ENCODE measurements around the gene MYL11.

Gene MYL11

DNA sequence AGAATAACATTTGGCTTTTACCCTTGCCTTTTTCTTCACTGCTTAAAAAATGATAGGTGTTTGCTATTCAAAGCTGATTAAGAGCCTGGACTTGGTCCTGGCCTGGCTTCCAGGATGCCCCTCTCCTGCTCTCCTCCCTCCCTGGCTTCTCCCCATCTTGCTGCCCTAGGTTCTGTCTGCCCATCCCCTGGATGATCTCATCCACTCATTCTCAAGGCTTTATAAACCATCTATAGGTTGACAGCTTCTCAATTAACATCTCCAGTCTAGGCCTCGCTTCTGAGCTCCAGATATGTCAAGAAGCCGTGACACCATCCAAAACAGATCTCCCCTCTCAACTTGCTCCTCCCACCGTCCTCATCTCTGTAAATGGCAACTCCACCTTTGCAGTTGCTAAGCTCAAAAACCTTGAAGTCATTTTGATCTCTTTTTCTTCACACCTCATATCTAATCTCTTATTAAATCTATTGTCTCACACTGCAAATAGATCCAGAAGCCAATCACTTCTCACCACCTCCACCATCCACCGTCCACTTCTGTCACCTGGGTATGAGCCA lies 41.5 kb downstream of the MYL11 start:
- TF ChIP-seq, protein P1, sequence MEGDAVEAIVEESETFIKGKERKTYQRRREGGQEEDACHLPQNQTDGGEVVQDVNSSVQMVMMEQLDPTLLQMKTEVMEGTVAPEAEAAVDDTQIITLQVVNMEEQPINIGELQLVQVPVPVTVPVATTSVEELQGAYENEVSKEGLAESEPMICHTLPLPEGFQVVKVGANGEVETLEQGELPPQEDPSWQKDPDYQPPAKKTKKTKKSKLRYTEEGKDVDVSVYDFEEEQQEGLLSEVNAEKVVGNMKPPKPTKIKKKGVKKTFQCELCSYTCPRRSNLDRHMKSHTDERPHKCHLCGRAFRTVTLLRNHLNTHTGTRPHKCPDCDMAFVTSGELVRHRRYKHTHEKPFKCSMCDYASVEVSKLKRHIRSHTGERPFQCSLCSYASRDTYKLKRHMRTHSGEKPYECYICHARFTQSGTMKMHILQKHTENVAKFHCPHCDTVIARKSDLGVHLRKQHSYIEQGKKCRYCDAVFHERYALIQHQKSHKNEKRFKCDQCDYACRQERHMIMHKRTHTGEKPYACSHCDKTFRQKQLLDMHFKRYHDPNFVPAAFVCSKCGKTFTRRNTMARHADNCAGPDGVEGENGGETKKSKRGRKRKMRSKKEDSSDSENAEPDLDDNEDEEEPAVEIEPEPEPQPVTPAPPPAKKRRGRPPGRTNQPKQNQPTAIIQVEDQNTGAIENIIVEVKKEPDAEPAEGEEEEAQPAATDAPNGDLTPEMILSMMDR (IDR thresholded peaks at IDR 0.05; ENCODE audit: low read depth, low read length) = no peak
- no peak overlapping the region for H3K4me3 ChIP-seq (ENCODE audit: low read depth, low read length)

DNA sequence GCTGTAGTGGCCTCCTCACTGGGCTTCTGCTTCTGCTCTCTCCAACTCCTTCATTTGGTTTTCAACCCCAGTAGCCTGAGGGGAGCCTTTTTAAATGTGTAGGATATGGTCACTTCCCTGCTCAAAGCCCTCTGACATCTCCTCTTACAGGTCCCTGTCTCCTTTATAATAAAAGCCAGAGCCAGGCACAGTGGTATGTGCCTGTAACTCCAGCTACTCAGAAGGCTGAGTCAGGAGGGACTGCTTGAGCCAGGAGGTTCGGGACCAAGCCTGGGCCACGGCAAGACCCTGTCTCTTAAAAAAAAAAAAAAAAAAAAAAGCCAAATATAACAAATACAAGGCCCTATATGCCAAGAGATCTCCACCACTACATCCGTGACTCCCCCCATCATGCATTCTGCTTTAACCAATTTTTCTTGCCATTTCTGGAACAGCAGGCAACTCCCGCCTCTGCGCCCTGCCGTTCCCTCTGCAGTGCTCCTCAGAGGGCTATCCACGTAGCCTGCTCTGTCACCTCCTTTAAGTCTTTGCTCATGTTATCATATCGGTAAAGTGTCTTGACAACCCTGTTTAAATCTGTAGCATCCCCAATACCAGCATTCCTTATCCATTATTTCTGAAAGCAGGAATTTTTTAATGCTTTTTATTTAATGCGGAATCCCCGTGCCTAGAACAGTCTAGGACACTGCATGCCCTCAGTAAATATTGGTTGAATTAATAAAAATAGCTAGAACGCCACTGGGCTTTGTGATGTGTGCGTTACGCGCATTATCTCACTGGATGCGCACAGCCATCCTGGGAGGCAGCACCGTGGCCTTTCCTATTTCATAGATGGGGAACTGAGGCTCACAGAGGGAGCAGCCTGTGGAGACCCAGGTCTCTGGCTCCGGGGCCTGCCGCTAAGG lies 42.3 kb downstream of the MYL11 start:
- TF ChIP-seq, protein P1 (IDR thresholded peaks at IDR 0.05; ENCODE audit: low read depth, low read length) = no peak
- H3K4me3 ChIP-seq (ENCODE audit: low read depth, low read length) = peak overlapping the region; percentile 58

DNA sequence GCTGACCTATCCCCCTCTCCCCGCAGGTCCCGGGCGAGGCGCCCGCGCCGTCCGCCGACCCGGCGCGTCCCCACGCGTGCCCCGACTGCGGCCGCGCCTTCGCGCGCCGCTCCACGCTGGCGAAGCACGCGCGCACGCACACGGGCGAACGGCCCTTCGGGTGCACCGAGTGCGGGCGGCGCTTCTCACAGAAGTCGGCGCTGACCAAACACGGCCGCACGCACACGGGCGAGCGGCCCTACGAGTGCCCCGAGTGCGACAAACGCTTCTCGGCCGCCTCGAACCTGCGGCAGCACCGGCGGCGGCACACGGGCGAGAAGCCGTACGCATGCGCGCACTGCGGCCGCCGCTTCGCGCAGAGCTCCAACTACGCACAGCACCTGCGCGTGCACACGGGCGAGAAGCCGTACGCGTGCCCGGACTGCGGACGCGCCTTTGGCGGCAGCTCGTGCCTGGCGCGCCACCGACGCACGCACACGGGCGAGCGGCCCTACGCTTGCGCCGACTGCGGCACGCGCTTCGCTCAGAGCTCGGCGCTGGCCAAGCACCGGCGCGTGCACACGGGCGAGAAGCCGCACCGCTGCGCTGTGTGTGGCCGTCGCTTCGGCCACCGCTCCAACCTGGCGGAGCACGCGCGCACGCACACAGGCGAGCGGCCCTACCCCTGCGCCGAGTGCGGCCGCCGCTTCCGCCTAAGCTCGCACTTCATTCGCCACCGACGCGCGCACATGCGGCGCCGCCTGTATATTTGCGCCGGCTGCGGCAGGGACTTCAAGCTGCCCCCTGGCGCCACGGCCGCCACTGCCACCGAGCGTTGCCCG lies 43.1 kb downstream of the MYL11 start:
- TF ChIP-seq, protein P1 (IDR thresholded peaks at IDR 0.05; ENCODE audit: low read depth, low read length) = no peak
- H3K4me3 ChIP-seq (ENCODE audit: low read depth, low read length) = peak overlapping the region; percentile 58

DNA sequence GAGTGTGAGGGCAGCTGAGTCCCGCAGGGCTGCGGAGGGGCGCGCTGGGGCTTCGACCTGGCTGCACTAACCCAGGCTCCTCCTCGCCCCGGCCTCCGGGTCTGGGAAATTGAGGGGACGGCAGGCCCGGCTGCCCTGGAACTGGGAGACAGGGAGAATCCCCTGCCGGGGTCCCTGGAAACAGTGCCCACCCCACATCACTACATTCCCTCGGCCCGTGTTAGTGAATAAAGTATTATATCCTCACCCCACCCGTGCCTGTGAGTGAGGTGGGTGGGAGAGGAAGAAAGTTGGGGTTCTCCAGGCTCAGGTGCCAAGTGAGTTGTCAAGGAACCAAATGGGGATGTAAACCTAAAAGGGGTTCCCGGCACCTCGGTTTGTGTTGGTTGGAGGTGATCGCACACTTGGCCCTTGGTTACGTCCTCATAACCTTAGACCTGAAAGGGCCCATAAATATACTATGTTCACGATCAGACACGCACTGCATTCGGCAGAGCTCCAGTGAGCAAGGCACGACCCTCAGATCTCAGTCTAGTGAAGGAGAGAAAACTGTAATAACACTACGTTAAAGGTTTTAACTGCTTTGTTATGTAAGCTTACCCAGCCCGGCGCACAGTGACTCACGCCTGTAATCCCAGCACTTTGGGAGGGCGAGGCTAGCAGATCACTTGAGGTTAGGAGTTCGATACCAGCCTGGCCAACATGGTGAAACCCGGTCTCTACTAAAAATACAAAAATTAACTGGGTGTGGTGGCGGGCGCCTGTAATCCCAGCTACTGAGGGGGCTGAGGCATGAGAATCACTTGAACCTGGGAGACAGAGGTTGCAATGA lies 44.0 kb downstream of the MYL11 start:
- TF ChIP-seq, protein P1 (IDR thresholded peaks at IDR 0.05; ENCODE audit: low read depth, low read length) = no peak
- H3K4me3 ChIP-seq (ENCODE audit: low read depth, low read length) = peak overlapping the region; percentile 58

DNA sequence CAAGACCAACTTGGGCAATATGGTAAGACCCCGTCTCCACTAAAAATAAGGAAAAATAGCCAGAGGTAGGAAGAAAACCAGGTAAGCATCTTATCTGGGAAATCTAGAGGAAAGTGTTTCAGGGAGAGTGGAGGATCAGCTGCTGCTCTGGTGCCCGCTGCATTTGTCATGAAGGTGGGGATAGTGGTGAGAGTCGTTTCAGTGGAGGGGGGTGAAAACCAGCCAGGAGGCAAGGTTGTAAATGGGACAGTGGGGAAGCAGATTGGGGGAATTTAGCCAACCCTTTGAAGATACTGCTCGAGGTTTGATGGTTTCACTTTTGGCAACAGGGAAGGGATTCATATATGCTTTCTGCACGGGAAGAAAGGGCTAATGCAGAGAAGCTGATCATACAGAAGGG lies 46.4 kb downstream of the MYL11 start:
- TF ChIP-seq, protein P1 (IDR thresholded peaks at IDR 0.05; ENCODE audit: low read depth, low read length) = no peak

More for the DNA sequence above, 46.4 kb downstream of the MYL11 start:
- H3K4me3 ChIP-seq (ENCODE audit: low read depth, low read length) = no peak overlapping the region
